OCI-LY3 (cell line): ENCODE results near the gene ARHGAP26.

Experiments
- CTCF ChIP-seq: fragments of 200-600, 300-600 bp; sonication (generic); IDR thresholded peaks from 2 replicates; pipeline ENCODE4 v1.5.1; 2014; ENCODE audit warnings: antibody characterized with exemption, low read length, low read depth
- EZH2phosphoT487 ChIP-seq: fragments of 200-600 bp; shearing (Covaris generic); IDR thresholded peaks from 2 replicates; pipeline ENCODE4 v1.6.1; 2018; ENCODE audit warnings: antibody characterized with exemption, mixed run types, low read depth

- TF ChIP-seq CTCF (no peak), EZH2phosphoT487 (no peak)
Observed at GRCh38 chr5:143206196-143207053, 436.2 kb downstream of the ARHGAP26 start.
